Naive B cell (primary cell): ENCODE measurements around the gene PRSS35. TPM values are rescaled to one million over a fixed set of nuclear protein-coding genes. Genes with fewer than 3 reads are reported as not detected.
"Not testable (repeated sequence)": the region's sequence is repeated elsewhere in the genome, so short reads cannot be mapped to it uniquely, and the experiment has no call there.

Experiments used
- ATAC-seq, 2 donors: fragments of 150-1000 bp; cut with Tn5 transposase; 2 replicates each; pipeline ENCODE4 v1.10.0; 2021; ENCODE audit warnings: low read depth in 2 of 2, mild to moderate bottlenecking in 2 of 2, moderate library complexity in 2 of 2
- DNase-seq: peaks from one replicate; pipeline ENCODE4 v3.0.0; 2022
- H3K27ac Mint-ChIP-seq, 6 donors: one replicate each; pipeline ENCODE4 v1.8.0; 2020 to 2022; ENCODE audit warnings: mild to moderate bottlenecking in 6 of 6, mixed read lengths in 6 of 6, moderate library complexity in 5 of 6, inconsistent platforms in 2 of 6
- H3K27me3 Mint-ChIP-seq, 3 donors: one replicate each; pipeline ENCODE4 v1.8.0; 2021 to 2022; ENCODE audit warnings: mixed read lengths in 3 of 3, mild to moderate bottlenecking in 1 of 3
- H3K36me3 Mint-ChIP-seq, 2 donors: one replicate each; pipeline ENCODE4 v1.8.0; 2020 to 2022; ENCODE audit warnings: mixed read lengths in 2 of 2, inconsistent platforms in 1 of 2, mild to moderate bottlenecking in 1 of 2
- H3K4me1 Mint-ChIP-seq, 3 donors: one replicate each; pipeline ENCODE4 v1.8.0; 2020 to 2022; ENCODE audit warnings: mixed read lengths in 3 of 3, inconsistent platforms in 1 of 3, mild to moderate bottlenecking in 1 of 3, moderate library complexity in 1 of 3
- H3K4me3 Mint-ChIP-seq, 8 donors: one replicate each; pipeline ENCODE4 v1.8.0; 2020 to 2022; ENCODE audit warnings: mild to moderate bottlenecking in 8 of 8, mixed read lengths in 8 of 8, moderate library complexity in 8 of 8, inconsistent platforms in 2 of 8
- H3K9me3 Mint-ChIP-seq, 7 donors: one replicate each; pipeline ENCODE4 v1.8.0; 2020 to 2022; ENCODE audit warnings: mixed read lengths in 7 of 7, mild to moderate bottlenecking in 5 of 7, inconsistent platforms in 2 of 7, moderate library complexity in 1 of 7
- polyA plus RNA-seq, 6 donors: library from polyadenylated mRNA; unstranded; fragments of 300-500 nt; fragmentation: Illumina TruSeq; gene quantifications; one replicate each; pipeline ENCODE4 v1.2.3, GENCODE V29; 2021; ENCODE audit warnings: low read depth in 6 of 6

PRSS35 gene
- polyA plus RNA-seq, 6 donors from 2014 or later, result not detected

DNA sequence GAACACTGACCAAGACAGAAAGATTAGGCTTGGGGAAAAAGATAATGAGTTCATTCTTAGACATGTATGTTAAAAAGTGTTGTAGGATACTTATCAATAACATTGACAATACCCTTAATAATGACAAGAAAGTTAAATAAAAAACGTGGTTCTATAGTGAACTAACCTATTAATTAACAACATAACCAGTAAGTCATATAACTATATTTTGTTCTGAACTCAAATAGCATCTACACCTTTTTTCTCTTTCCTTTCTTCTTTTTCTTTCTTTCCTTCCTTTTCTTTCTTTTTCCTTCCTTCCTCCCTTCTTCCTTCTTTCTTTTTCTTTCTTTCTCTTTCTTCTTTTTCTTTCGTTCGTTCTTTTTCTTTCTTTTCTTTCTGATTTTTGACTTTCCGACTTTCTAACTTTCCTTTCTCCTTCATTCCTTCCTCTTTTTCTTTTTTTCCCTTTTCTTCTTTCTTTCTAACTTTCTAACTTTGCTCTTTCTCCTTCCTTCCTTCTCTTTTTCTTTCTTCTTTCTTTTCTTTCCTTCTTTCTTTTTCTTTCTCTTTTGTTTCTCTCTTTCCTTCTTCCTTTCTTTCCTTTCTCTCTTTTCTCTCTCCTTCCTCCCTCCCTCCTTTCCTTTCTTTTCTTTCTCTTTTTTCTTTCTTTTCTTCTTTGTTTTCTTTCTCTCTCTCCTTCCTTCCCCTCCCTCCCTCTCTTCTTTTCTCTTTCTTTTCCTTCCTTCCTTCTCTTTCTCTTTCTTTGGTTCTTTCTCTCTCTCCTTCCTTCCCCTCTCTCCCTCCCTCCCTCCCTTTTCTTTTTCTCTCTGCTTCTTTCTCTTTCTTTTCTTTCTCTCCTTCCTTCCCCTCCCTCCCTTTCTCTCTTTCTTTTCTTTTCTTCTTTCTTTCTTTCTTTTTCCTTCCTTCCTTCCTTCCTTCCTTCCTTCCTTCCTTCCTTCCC lies 24.6 kb downstream of the PRSS35 start:
- no peak overlapping the region for H3K27ac Mint-ChIP-seq

DNA sequence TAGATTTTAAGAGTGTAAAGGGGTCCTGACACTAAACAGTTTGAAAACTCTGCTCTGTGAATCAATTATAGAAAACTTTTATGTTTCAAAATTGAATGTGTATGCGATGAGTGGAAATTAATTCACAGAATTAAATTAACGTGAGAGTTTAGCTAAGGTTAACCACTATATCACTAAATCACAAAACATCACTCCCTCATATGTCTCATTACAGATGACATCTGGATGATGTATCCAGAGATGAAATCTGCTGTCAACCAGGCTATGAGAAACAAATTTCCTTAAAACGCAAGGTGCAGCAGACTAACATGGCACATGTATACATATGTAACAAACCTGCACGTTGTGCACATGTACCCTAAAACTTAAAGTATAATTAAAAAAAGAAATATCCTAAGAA lies 27.3 kb downstream of the PRSS35 start:
- H3K36me3 Mint-ChIP-seq, result peaks cover 0 to 6% of the 10 kb centered on the region in 2 donors
- H3K27me3 Mint-ChIP-seq, result peaks cover 8 to 18% (median 8%) of the 10 kb centered on the region in 3 donors
- H3K27ac Mint-ChIP-seq, result no peak overlapping the region
- peaks cover 0 to 2% (median 0%) of the 10 kb centered on the region in 3 donors for H3K4me1 Mint-ChIP-seq
- no peak overlapping the region for H3K4me3 Mint-ChIP-seq
- no peak for DNase-seq
- no peak for ATAC-seq
- peaks cover 0 to 14% (median 5%) of the 10 kb centered on the region in 7 donors for H3K9me3 Mint-ChIP-seq

More for the DNA sequence above, 24.6 kb downstream of the PRSS35 start:
- Mint-ChIP-seq H3K4me3 (no peak overlapping the region), H3K9me3 (peaks cover 0 to 8% (median 0%) of the 10 kb centered on the region in 7 donors), H3K27me3 (peaks cover 0 to 12% (median 8%) of the 10 kb centered on the region in 3 donors), H3K36me3 (no peaks in the 10 kb centered on the region), H3K4me1 (peaks cover 0 to 2% (median 0%) of the 10 kb centered on the region in 3 donors)
- DNase-seq (no peak), ATAC-seq (no peak)

DNA sequence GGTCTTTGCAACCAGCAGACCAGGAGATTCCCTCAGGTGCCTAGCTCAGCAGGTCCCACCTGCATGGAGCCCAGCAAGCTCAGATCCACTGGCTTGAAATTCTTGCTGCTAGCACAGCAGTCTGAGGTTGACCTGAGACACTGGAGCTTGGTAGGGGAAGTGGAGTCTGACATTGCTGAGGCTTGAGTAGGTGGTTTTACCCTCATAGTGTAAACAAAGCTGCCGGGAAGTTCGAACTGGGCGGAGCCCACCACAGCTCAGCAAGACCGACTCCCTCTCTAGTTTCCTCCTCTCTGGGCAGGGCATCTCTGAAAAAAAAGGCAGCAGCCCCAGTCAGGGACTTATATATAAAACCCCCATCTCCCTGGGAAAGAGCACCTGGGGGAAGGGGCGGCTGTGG lies 34.3 kb downstream of the PRSS35 start:
- ATAC-seq, result no peak
- Mint-ChIP-seq H3K27ac (peak overlapping the region in 1 of 6 donors; percentile 17), H3K27me3 (peaks cover 0 to 14% (median 10%) of the 10 kb centered on the region in 3 donors), H3K9me3 (peaks cover 8 to 19% (median 13%) of the 10 kb centered on the region in 7 donors), H3K4me3 (peak overlapping the region in 2 of 8 donors; percentile 26 to 30), H3K36me3 (peaks cover 0 to 15% of the 10 kb centered on the region in 2 donors), H3K4me1 (peaks cover 6 to 13% (median 10%) of the 10 kb centered on the region in 3 donors)
- DNase-seq, result no peak

DNA sequence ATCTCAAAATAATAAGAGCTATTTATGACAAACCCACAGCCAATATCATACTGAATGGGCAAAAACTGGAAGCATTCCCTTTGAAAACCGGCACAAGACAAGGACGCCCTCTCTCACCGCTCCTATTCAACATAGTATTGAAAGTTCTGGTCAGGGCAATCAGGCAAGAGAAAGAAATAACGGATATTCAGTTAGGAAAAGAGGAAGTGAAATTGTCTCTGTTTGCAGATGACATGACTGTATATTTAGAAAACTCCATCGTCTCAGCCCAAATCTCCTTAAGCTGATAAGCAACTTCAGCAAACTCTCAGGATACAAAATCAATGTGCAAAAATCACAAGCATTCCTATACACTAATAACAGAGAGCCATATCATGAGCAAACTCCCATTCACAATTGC lies 38.1 kb downstream of the PRSS35 start:
- not testable (repeated sequence) for H3K27ac Mint-ChIP-seq, ATAC-seq, H3K36me3 Mint-ChIP-seq, H3K4me3 Mint-ChIP-seq, DNase-seq, H3K27me3 Mint-ChIP-seq
- peaks cover 3 to 15% (median 11%) of the 10 kb centered on the region in 7 donors for H3K9me3 Mint-ChIP-seq
- H3K4me1 Mint-ChIP-seq, result peaks cover 6 to 13% (median 10%) of the 10 kb centered on the region in 3 donors

DNA sequence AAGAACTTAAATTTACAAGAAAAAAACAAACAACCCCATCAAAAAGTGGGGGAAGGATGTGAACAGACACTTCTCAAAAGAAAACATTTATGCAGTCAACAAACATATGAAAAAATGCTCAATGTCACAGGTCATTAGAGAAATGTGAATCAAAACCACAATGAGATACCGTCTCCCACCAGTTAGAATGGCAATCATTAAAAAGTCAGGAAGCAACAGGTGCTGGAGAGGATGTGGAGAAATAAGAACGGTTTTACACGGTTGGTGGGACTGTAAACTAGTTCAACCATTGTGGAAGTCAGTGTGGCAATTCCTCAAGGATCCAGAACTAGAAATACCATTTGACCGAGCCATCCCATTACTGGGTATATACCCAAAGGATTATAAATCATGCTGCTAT lies 39.4 kb downstream of the PRSS35 start:
- not testable (repeated sequence) for DNase-seq, H3K36me3 Mint-ChIP-seq, H3K27ac Mint-ChIP-seq, H3K4me3 Mint-ChIP-seq, H3K27me3 Mint-ChIP-seq, ATAC-seq, H3K4me1 Mint-ChIP-seq
- peaks cover 3 to 14% (median 11%) of the 10 kb centered on the region in 7 donors for H3K9me3 Mint-ChIP-seq

DNA sequence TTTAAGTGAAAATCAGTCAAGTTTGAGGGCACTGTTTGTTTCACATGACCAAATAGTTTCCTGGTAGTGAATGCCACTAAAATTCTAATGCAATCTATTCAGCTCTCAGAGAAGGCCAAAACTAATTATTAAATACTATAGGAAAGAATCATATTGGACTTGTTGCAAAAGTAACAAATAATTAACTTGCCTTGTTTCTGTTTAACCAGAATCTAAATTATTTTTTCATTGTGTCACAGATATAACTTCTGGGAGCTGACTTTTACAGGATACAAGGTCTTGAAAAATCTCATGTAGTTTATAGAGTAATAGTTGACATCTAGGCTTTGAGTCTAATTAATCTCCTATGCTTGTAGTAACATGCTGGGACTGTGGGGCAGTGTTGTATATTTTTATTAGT lies 44.5 kb downstream of the PRSS35 start:
- DNase-seq (no peak), ATAC-seq (no peak)
- H3K27ac Mint-ChIP-seq, result no peak overlapping the region
- H3K4me3 Mint-ChIP-seq, result no peak overlapping the region
- H3K9me3 Mint-ChIP-seq, result peaks cover 0 to 6% (median 2%) of the 10 kb centered on the region in 7 donors
- H3K36me3 Mint-ChIP-seq, result no peaks in the 10 kb centered on the region
- peaks cover 0 to 4% (median 0%) of the 10 kb centered on the region in 3 donors for H3K27me3 Mint-ChIP-seq
- no peaks in the 10 kb centered on the region for H3K4me1 Mint-ChIP-seq

DNA sequence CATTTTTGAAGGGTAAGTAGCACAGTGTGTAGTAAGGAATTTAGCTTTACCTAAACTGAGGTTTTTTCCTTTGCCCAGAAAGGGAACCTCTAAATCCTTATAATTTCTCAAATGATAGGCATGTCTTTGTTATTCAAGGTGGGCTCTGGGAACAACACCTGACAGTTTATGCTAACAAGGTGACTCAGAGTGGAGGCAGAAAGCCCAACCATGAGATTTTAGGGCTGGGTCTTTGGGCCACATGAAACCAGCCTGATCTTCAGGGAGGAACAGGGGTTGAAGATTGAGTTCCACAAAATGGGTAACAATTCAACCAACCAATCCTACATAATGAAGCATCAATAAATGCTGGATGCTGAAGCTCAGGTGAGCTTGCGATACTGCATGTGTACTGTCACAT lies 46.6 kb downstream of the PRSS35 start:
- H3K9me3 Mint-ChIP-seq, result peaks cover 0 to 20% (median 6%) of the 10 kb centered on the region in 7 donors
- ATAC-seq (no peak), DNase-seq (no peak)
- H3K4me1 Mint-ChIP-seq, result no peaks in the 10 kb centered on the region
- peaks cover 0 to 8% (median 4%) of the 10 kb centered on the region in 3 donors for H3K27me3 Mint-ChIP-seq
- H3K27ac Mint-ChIP-seq, result no peak overlapping the region
- no peaks in the 10 kb centered on the region for H3K36me3 Mint-ChIP-seq
- H3K4me3 Mint-ChIP-seq, result no peak overlapping the region

DNA sequence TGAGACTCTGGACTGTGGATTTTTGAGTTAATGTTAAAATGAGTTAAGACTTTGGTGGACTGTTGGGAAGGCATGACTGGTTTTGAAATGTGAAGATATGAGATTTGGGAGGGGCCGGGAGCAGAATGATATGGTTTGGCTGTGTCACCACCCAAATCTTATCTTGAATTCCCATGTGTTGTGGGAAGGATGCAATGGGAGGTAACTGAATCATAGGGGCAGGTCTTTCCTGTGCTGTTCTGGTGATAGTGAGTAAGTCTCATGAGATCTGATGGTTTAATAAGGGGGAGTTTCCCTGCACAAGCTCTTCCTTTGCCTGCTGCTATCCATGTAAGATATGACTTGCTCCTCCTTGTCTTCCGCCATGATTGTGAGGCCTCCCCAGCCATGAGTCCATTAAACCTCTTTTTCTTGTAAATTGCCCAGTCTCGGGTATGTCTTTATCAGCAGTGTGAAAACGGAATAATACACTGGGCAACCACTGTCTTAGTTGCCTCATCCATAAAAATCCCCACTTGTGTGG lies 59.4 kb downstream of the PRSS35 start:
- not testable (repeated sequence) for H3K4me3 Mint-ChIP-seq, ATAC-seq, H3K4me1 Mint-ChIP-seq, H3K36me3 Mint-ChIP-seq, DNase-seq, H3K27me3 Mint-ChIP-seq
- Mint-ChIP-seq H3K9me3 (peaks cover 0 to 13% (median 12%) of the 10 kb centered on the region in 7 donors), H3K27ac (peak overlapping the region in 1 of 6 donors; percentile 1)

DNA sequence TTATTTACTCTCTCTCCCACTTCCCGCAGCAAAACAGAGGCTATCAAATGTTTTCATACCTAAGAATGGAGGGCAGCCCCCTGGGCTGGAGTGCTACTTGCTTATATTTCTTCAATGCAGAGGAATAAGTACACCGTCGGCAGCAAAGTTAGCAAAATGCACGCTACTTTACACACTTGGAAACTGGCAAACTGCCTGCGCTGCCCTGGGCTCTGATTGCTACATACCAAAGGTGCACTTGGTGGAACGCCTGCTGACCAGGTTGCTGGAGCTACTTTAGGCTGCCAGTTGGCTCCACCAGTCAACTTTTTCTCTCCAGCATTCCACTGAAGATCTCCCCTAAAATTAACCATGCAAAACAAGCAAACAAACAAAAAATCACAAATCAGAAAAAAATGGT lies 62.4 kb downstream of the PRSS35 start:
- H3K27ac Mint-ChIP-seq, result no peak overlapping the region
- H3K4me3 Mint-ChIP-seq, result no peak overlapping the region
- no peaks in the 10 kb centered on the region for H3K4me1 Mint-ChIP-seq
- peaks cover 0 to 5% (median 0%) of the 10 kb centered on the region in 3 donors for H3K27me3 Mint-ChIP-seq
- ATAC-seq, result no peak
- DNase-seq, result no peak
- no peaks in the 10 kb centered on the region for H3K36me3 Mint-ChIP-seq
- peaks cover 0 to 14% (median 3%) of the 10 kb centered on the region in 7 donors for H3K9me3 Mint-ChIP-seq

Other genes with a start within 250 kb of the PRSS35 start
- gene ME1, start 81.5 kb upstream of the PRSS35 start, polyA plus RNA-seq, result not detected
- not detected for gene SNAP91, start 196.6 kb downstream of the PRSS35 start, polyA plus RNA-seq